Endothelial cell (in vitro differentiated cells): ENCODE data around the gene APBA2. TPM values are rescaled to one million over a fixed set of nuclear protein-coding genes. Genes with fewer than 3 reads are reported as not detected.

Experiments used
- DNase-seq: peaks from one replicate; pipeline ENCODE4 v3.0.0; 2021; ENCODE audit warnings: low spot score
- H3K27ac Mint-ChIP-seq: one replicate; pipeline ENCODE4 v1.8.0; 2021; ENCODE audit warnings: mixed read lengths, inconsistent platforms; ENCODE audit not compliant: unreplicated experiment
- H3K27me3 Mint-ChIP-seq: one replicate; pipeline ENCODE4 v1.8.0; 2021; ENCODE audit warnings: mild to moderate bottlenecking, moderate library complexity, mixed read lengths, inconsistent platforms; ENCODE audit not compliant: unreplicated experiment
- H3K36me3 Mint-ChIP-seq: one replicate; pipeline ENCODE4 v1.8.0; 2021; ENCODE audit warnings: mild to moderate bottlenecking, low read depth, mixed read lengths, inconsistent platforms; ENCODE audit not compliant: unreplicated experiment
- H3K4me1 Mint-ChIP-seq: one replicate; pipeline ENCODE4 v1.8.0; 2021; ENCODE audit warnings: mild to moderate bottlenecking, mixed read lengths, inconsistent platforms; ENCODE audit not compliant: unreplicated experiment
- H3K4me3 Mint-ChIP-seq: one replicate; pipeline ENCODE4 v1.8.0; 2021; ENCODE audit warnings: mild to moderate bottlenecking, mixed read lengths, inconsistent platforms; ENCODE audit not compliant: unreplicated experiment
- H3K9me3 Mint-ChIP-seq: one replicate; pipeline ENCODE4 v1.8.0; 2021; ENCODE audit warnings: mixed read lengths, inconsistent platforms; ENCODE audit not compliant: unreplicated experiment
- CTCF ChIP-seq: fragments of 200-600 bp; sonication (generic); IDR thresholded peaks from one replicate; pipeline ENCODE4 v1.5.0; 2021; ENCODE audit warnings: antibody characterized with exemption; ENCODE audit not compliant: unreplicated experiment
- total RNA-seq: library from RNA; stranded (reverse); fragmentation: NEBNext Ultra II Directional; extraction: Animal tissue kit (Norgen Biotek cat#: 25700); gene quantifications from one replicate; pipeline ENCODE4 v1.2.1, GENCODE V29; 2021; ENCODE audit not compliant: unreplicated experiment

Gene APBA2
- total RNA-seq, 1 donor from 2014 or later: 33.1 TPM

GRCh38 chr15:28930476-28931291 is 44.9 kb downstream of the APBA2 start:
- no peak for TF ChIP-seq CTCF
- Mint-ChIP-seq H3K36me3 (peaks cover 21% of the 10 kb centered on the region), H3K4me1 (peaks cover 3% of the 10 kb centered on the region), H3K4me3 (no peak overlapping the region), H3K27me3 (peaks cover 8% of the 10 kb centered on the region), H3K9me3 (no peaks in the 10 kb centered on the region), H3K27ac (no peak overlapping the region)
- no peak for DNase-seq

DNA sequence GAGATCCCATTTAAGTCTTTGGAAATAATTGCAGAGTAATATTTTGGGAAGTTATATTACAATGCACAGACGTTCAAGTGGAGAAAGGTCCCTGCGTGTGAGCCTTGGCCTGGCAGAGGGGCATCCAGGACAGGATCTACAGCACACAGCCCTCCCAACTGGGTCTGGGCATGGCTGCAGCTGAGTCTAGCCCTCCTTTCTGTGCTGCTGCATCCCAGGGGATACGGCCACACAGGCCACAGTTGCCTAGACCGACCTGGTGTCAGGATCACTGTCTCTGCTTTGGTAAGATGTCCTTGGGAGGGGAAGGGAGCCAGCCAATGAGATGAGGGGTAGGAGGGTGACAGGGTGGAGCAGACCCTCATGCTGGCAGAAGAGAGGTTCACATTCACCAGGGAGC is 46.1 kb downstream of the APBA2 start:
- TF ChIP-seq CTCF: no peak
- Mint-ChIP-seq H3K4me1 (peaks cover 14% of the 10 kb centered on the region), H3K4me3 (peak overlapping the region; percentile 24), H3K36me3 (peaks cover 21% of the 10 kb centered on the region), H3K27ac (no peak overlapping the region), H3K9me3 (no peaks in the 10 kb centered on the region), H3K27me3 (peaks cover 10% of the 10 kb centered on the region)
- no peak for DNase-seq

DNA sequence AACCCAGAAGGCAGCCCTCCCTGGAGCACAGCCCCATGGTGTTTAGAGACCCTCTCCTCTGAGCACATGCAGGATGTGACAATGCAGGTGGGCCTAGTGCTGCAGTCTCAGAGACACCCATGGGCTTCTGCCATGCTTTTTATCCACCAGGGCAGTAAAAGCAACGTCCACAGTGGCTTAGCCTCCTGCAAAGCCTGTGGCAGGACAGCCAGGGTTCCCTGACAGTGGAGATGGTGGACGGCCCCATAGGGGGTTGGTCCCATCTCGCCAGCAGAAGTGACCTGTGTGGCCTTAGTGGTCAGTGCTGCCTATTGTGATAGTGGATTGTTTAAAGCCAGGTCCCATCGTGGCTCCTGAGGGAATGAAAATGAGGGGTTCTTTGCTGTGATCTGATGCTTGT is 46.6 kb downstream of the APBA2 start:
- TF ChIP-seq CTCF: no peak
- H3K4me3 Mint-ChIP-seq: no peak overlapping the region
- no peak for DNase-seq
- H3K27me3 Mint-ChIP-seq: peaks cover 10% of the 10 kb centered on the region
- H3K4me1 Mint-ChIP-seq: peaks cover 19% of the 10 kb centered on the region
- H3K36me3 Mint-ChIP-seq: peaks cover 21% of the 10 kb centered on the region
- no peaks in the 10 kb centered on the region for H3K9me3 Mint-ChIP-seq
- H3K27ac Mint-ChIP-seq: no peak overlapping the region

DNA sequence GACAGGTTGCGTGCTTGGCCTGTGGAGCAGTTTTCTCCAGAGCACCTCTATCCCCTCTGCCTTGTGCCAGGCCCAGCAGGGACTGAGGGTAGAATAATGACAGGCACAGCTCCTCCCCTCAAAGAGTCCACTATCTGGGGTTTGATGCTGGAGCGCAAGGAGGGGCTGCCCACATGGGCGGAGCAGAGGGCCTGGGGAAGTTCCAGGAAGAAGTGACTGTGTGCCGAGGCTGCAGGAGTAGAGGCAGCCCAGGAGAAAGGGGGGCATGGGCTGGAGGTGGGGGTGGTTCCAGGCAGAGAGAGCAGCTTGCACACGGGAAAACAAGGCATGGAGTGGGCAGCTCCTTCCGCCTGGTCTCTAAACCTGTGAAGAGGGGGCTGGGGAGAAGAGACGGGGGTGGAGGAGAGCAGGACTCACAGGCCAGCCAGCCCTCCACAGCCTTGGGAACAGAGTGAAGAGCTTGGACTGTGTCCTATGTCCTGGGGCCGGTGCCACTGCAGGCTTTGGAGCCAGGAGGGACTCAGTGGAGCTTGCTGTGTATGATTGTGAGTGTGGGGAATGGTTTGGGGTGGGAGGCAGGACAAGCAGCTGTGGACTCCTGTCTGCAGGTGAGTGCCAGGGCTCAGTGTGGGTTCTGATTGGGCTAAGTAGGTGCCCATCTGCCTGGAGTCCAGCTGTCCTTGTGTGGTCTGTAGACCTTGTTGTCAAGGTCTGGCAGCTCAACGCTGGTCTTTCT is 48.1 kb downstream of the APBA2 start:
- H3K4me3 Mint-ChIP-seq: no peak overlapping the region
- H3K36me3 Mint-ChIP-seq: peaks cover 21% of the 10 kb centered on the region
- H3K27me3 Mint-ChIP-seq: peaks cover 10% of the 10 kb centered on the region
- no peak for DNase-seq
- TF ChIP-seq CTCF: no peak
- H3K9me3 Mint-ChIP-seq: no peaks in the 10 kb centered on the region
- H3K4me1 Mint-ChIP-seq: peaks cover 20% of the 10 kb centered on the region
- H3K27ac Mint-ChIP-seq: no peak overlapping the region

DNA sequence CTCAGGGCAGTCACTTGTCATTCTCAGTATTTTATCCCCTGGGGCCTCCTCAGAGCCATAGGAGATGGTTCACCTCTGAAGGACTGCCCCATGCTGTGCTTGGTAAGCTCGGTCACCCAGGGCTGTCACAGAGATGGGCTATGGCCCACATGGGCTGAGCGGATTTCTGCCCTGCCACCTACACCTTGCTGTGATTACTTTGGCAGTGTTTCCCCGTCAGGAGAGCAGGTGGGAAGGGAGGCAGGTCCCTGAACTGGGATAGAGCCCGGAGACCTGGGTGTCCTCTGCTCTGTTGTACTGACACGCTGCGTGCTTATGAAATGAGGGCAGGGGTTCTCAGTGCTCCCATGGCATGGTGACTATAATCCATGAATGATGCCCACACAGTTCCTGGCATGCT is 48.9 kb downstream of the APBA2 start:
- TF ChIP-seq CTCF: no peak
- H3K4me3 Mint-ChIP-seq: no peak overlapping the region
- H3K4me1 Mint-ChIP-seq: peaks cover 20% of the 10 kb centered on the region
- H3K9me3 Mint-ChIP-seq: no peaks in the 10 kb centered on the region
- H3K27me3 Mint-ChIP-seq: peaks cover 10% of the 10 kb centered on the region
- DNase-seq: no peak
- peaks cover 21% of the 10 kb centered on the region for H3K36me3 Mint-ChIP-seq
- H3K27ac Mint-ChIP-seq: no peak overlapping the region
